Mesothelial cell of epicardium (in vitro differentiated cells): ENCODE results near the gene PROZ. TPM values are rescaled to one million over a fixed set of nuclear protein-coding genes. Genes with fewer than 3 reads are reported as not detected.

Experiments used
- DNase-seq, 2 experiments: peaks; one replicate each; pipeline ENCODE4 v3.0.0; 2021; ENCODE audit warnings: low spot score in 2 of 2; ENCODE audit not compliant: unreplicated experiment in 2 of 2
- H3K27ac Mint-ChIP-seq: 2 replicates; pipeline ENCODE4 v1.8.0; 2021; ENCODE audit warnings: mixed read lengths
- H3K27me3 Mint-ChIP-seq: 2 replicates; pipeline ENCODE4 v1.8.0; 2021; ENCODE audit warnings: low read depth, mixed read lengths
- H3K36me3 Mint-ChIP-seq: 2 replicates; pipeline ENCODE4 v1.8.0; 2021; ENCODE audit warnings: mixed read lengths
- H3K4me1 Mint-ChIP-seq: 2 replicates; pipeline ENCODE4 v1.8.0; 2021; ENCODE audit warnings: mixed read lengths
- H3K4me3 Mint-ChIP-seq: 2 replicates; pipeline ENCODE4 v1.8.0; 2021; ENCODE audit warnings: mild to moderate bottlenecking, moderate library complexity, mixed read lengths
- H3K9me3 Mint-ChIP-seq: 2 replicates; pipeline ENCODE4 v1.8.0; 2021; ENCODE audit warnings: mixed read lengths
- total RNA-seq: library from RNA; stranded (reverse); gene quantifications from 3 replicates; pipeline ENCODE4 v1.2.1, GENCODE V29; 2021
- TF ChIP-seq, protein P1 (sequence below): fragments of 200-600 bp; sonication (generic); IDR thresholded peaks from one replicate; pipeline ENCODE4 v1.5.0; 2021; ENCODE audit warnings: antibody characterized with exemption; ENCODE audit not compliant: unreplicated experiment

The PROZ gene
- total RNA-seq, 1 donor from 2014 or later: not detected

DNA sequence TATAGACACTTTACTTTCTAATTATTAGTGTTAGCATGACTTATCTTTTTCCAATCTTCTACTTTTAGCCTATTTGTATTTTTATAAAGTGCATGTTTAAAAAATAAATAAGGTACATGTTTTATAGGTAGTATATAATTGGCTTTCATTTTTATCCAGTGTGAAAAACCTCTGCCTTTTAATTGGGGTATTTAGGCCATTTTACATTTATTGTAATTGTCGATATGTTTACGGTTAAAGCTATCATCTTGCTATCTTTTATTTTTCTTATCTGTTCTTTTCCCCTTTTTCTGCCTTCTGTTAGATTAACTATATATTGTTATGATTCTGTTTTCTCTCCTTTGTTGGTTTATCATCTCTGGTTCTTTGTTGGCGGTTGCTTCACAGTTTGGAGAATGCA lies 9.1 kb downstream of the PROZ start:
- Mint-ChIP-seq H3K36me3 (peaks cover 40% of the 10 kb centered on the region), H3K9me3 (peaks cover 18% of the 10 kb centered on the region), H3K4me3 (no peak overlapping the region), H3K27me3 (peaks cover 19% of the 10 kb centered on the region), H3K4me1 (peaks cover 4% of the 10 kb centered on the region), H3K27ac (no peak overlapping the region)
- no peak for DNase-seq
- TF ChIP-seq, protein P1, sequence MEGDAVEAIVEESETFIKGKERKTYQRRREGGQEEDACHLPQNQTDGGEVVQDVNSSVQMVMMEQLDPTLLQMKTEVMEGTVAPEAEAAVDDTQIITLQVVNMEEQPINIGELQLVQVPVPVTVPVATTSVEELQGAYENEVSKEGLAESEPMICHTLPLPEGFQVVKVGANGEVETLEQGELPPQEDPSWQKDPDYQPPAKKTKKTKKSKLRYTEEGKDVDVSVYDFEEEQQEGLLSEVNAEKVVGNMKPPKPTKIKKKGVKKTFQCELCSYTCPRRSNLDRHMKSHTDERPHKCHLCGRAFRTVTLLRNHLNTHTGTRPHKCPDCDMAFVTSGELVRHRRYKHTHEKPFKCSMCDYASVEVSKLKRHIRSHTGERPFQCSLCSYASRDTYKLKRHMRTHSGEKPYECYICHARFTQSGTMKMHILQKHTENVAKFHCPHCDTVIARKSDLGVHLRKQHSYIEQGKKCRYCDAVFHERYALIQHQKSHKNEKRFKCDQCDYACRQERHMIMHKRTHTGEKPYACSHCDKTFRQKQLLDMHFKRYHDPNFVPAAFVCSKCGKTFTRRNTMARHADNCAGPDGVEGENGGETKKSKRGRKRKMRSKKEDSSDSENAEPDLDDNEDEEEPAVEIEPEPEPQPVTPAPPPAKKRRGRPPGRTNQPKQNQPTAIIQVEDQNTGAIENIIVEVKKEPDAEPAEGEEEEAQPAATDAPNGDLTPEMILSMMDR: no peak

DNA sequence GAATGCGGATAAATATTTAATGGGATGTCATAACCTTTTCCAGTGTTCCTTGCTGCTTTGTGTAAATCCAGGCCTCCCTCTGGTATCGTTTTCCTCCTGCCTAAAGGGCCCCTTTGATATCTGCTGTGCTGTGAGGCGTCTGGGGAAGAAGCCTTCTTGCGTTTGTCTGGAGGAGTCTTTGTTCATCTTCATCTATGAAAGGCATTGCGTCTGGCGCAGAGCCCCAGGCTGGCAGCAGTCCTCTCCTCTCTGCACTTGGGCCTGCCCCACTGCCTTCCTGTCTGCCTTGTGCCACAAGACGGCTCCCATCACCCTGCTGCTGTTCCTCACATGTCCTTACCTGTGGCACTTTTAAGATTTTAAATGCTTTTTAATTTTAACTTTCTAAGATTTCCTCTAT lies 9.8 kb downstream of the PROZ start:
- Mint-ChIP-seq H3K4me1 (peaks cover 3% of the 10 kb centered on the region), H3K9me3 (peaks cover 18% of the 10 kb centered on the region), H3K36me3 (peaks cover 40% of the 10 kb centered on the region), H3K27ac (no peak overlapping the region), H3K4me3 (no peak overlapping the region), H3K27me3 (peaks cover 12% of the 10 kb centered on the region)
- no peak for DNase-seq
- TF ChIP-seq, protein P1: no peak

DNA sequence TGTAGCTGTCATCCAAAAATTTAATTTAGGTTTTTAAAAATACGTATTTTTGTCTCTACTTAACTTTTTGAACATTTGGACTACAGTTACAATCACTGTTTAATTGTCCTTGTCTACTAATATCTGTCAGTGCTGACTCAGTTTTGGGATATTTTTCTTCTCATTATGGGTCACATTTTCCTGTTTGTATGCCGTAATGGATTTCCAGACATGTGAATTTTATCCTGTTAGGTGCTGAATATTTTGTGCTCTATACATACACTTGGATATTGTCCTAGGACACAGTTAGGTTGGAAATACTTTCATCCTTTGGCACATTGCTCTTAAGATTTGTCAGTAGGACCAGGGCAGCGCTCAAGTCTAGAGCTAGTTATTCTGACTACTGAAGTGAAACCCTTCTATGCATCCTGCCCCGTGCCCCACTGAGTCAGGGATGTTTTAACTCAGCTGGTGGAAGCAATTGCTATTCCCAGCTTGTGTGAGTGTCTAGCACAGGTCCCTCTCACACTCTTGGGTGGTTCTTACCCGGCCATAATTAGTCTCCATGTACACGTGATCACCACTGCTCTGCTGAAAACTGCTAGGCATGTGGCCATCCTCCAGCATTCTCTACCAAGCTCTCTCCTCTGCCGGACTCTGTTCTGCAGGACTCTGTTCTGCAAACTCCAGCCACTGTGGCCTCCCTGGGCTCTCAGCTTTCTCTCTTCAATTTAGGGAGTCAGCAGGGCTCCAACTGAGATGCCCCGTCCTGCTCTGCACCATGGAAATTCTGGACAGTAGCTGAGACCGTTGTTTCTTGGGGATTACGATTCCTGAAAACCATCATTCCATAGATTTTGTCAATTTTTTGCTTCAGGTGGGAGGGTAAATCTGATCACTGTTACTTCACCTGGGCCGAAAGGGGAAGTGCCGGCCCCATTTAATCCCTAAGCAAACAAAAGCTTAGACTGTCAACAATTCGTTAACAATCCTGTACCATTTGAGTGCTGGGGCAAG lies 11.1 kb downstream of the PROZ start:
- DNase-seq: no peak
- Mint-ChIP-seq H3K36me3 (peaks cover 40% of the 10 kb centered on the region), H3K4me3 (no peak overlapping the region), H3K27me3 (peaks cover 1% of the 10 kb centered on the region), H3K4me1 (no peaks in the 10 kb centered on the region), H3K27ac (no peak overlapping the region), H3K9me3 (peaks cover 18% of the 10 kb centered on the region)
- TF ChIP-seq, protein P1: no peak

DNA sequence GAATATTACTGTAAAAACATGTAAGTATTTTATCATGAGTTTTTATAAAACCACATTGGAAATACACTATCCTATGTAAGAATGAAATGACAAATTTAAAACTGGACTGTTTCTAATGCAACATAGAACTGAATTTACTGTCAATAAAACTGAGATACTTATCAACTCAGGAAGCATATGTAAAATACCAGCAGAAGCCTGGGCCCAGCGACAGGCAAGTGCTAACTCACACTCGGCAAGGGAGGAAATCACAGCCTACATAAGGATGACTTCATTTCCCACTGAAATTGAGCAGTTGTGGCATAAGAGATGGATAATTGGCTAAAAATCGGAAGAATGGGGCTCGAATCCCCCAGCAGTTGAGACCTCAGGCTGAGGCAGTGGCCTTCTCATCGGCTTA lies 12.1 kb downstream of the PROZ start:
- Mint-ChIP-seq H3K27ac (peak overlapping the region; percentile 35), H3K9me3 (peaks cover 18% of the 10 kb centered on the region), H3K36me3 (peaks cover 45% of the 10 kb centered on the region), H3K27me3 (no peaks in the 10 kb centered on the region), H3K4me1 (no peaks in the 10 kb centered on the region), H3K4me3 (no peak overlapping the region)
- TF ChIP-seq, protein P1: no peak
- DNase-seq: no peak

DNA sequence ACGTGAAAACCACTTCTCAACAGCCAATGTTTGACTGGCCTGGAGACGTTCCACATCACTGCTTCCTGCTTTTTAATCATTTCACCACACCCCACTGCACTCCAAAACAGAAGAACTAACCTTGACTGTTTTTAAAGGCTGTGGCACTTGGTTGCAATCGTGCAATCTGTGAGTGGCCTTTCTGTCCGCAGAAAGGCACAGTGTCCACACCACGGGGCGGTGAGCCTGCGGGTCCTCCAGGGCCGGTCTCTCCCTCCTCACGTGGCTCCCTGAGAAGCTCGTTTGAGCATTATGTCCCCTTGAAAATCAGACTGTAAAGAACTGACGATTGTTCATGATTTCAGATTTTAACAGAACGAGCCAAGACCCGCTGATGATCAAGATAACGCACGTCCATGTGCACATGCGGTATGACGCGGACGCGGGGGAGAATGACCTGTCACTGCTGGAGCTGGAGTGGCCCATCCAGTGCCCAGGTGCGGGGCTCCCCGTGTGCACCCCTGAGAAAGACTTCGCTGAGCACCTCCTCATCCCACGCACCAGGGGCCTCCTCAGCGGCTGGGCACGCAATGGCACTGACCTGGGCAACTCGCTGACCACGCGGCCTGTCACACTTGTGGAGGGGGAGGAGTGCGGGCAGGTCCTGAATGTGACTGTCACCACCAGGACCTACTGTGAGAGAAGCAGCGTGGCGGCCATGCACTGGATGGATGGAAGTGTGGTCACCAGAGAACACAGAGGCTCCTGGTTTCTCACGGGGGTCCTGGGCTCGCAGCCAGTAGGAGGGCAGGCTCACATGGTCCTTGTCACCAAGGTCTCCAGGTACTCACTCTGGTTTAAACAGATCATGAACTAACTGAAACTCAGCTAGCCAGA lies 13.0 kb downstream of the PROZ start:
- no peak for DNase-seq
- Mint-ChIP-seq H3K9me3 (peaks cover 18% of the 10 kb centered on the region), H3K4me3 (no peak overlapping the region), H3K4me1 (no peaks in the 10 kb centered on the region), H3K27me3 (no peaks in the 10 kb centered on the region), H3K36me3 (peaks cover 48% of the 10 kb centered on the region), H3K27ac (no peak overlapping the region)
- TF ChIP-seq, protein P1: no peak
